Stimulated activated CD8-positive, alpha-beta memory T cell treated with anti-CD3 and anti-CD28 coated beads, Interleukin-15, amount 100 ng/mL, for 48 hours (primary cell): ENCODE data around the gene RND1.
"Not testable (repeated sequence)": the region's sequence is repeated elsewhere in the genome, so short reads cannot be mapped to it uniquely, and the experiment has no call there.

Experiments
- DNase-seq, 2 donors: peaks; one replicate each; pipeline ENCODE4 v3.0.0-alpha.2; 2020; ENCODE audit warnings: low read depth in 2 of 2

The RND1 gene

GRCh38 chr12:48865281-48866051 lies at the start of gene RND1:
RND1 (minus strand) TSS chr12:48865870; CDS start chr12:48865767, 103 bp downstream.
- DNase-seq: peak; percentile 76 to 77

GRCh38 chr12:48910196-48910595 lies 44.5 kb upstream of the RND1 start:
- no peak for DNase-seq

- not testable (repeated sequence) for DNase-seq
Measured at GRCh38 chr12:48909698-48910097, 44.0 kb upstream of the RND1 start.

- DNase-seq: no peak
Measured at GRCh38 chr12:48907245-48907644, 41.6 kb upstream of the RND1 start.

- DNase-seq: peak; percentile 66 to 68
Measured at GRCh38 chr12:48903982-48904411, 38.3 kb upstream of the RND1 start.

- DNase-seq: no peak
Measured at GRCh38 chr12:48903363-48903981, 37.8 kb upstream of the RND1 start.

GRCh38 chr12:48901278-48901677 lies 35.6 kb upstream of the RND1 start:
- DNase-seq: no peak

- no peak for DNase-seq
Measured at GRCh38 chr12:48899651-48900050, 34.0 kb upstream of the RND1 start.

GRCh38 chr12:48894271-48894670 lies 28.6 kb upstream of the RND1 start:
- DNase-seq: no peak

GRCh38 chr12:48890657-48891418 lies 25.2 kb upstream of the RND1 start:
- peak; percentile 56 to 58 for DNase-seq

- DNase-seq: no peak
Measured at GRCh38 chr12:48889679-48890078, 24.0 kb upstream of the RND1 start.

GRCh38 chr12:48883305-48884161 lies 17.9 kb upstream of the RND1 start:
- DNase-seq: no peak

- DNase-seq: no peak
Measured at GRCh38 chr12:48882972-48883304, 17.3 kb upstream of the RND1 start.

GRCh38 chr12:48882315-48882687 lies 16.6 kb upstream of the RND1 start:
- no peak for DNase-seq

GRCh38 chr12:48881686-48882314 lies 16.1 kb upstream of the RND1 start:
- no peak for DNase-seq

- no peak for DNase-seq
Measured at GRCh38 chr12:48880647-48881046, 15.0 kb upstream of the RND1 start.

- no peak for DNase-seq
Measured at GRCh38 chr12:48878548-48878947, 12.9 kb upstream of the RND1 start.

GRCh38 chr12:48875944-48876515 lies 10.4 kb upstream of the RND1 start:
- DNase-seq: no peak

- DNase-seq: not testable (repeated sequence)
Measured at GRCh38 chr12:48873534-48873933, 7.9 kb upstream of the RND1 start.

GRCh38 chr12:48873096-48873495 lies 7.4 kb upstream of the RND1 start:
- no peak for DNase-seq

GRCh38 chr12:48869191-48869590 lies 3.5 kb upstream of the RND1 start:
- no peak for DNase-seq
